A673 (cell line): ENCODE results near the gene TTLL11.

Experiments used
- CTCF ChIP-seq: fragments of 300-800, 200-600 bp; sonication (generic); conservative IDR thresholded peaks from 2 replicates; pipeline ENCODE4 v1.5.1; 2017; ENCODE audit warnings: low read depth, mild to moderate bottlenecking, antibody characterized with exemption, low read length, moderate library complexity, mixed read lengths
- EZH2 ChIP-seq: fragments of 200-600 bp; sonication (generic); IDR thresholded peaks from 2 replicates; pipeline ENCODE4 v1.6.1; 2017; ENCODE audit warnings: borderline replicate concordance, low read depth, mild to moderate bottlenecking, mixed read lengths, antibody characterized with exemption, low read length; ENCODE audit not compliant: poor library complexity, severe bottlenecking

GRCh38 chr9:121868626-121869025, 224.5 kb downstream of the TTLL11 start:
- TF ChIP-seq CTCF: no peak
- TF ChIP-seq EZH2: no peak
